Neural cell (in vitro differentiated cells): ENCODE results near the gene PTK6. TPM values are rescaled to one million over a fixed set of nuclear protein-coding genes. Genes with fewer than 3 reads are reported as not detected.

Source experiments
- H2AFZ ChIP-seq: fragments of 200-600, 300-800 bp; sonication (generic), shearing (Covaris generic); 2 replicates; pipeline ENCODE4 v1.6.0; 2014; ENCODE audit warnings: low read depth, mild to moderate bottlenecking, antibody characterized with exemption, low read length, moderate library complexity
- H3F3A ChIP-seq: fragments of 200-600 bp; shearing (Covaris generic); 2 replicates; pipeline ENCODE4 v1.6.1; 2016; ENCODE audit warnings: mild to moderate bottlenecking, moderate library complexity, mixed read lengths, antibody characterized with exemption, low read length; ENCODE audit not compliant: insufficient read depth, poor library complexity, severe bottlenecking
- H3K27ac ChIP-seq: fragments of 200-600, 300-800 bp; sonication (generic), shearing (Covaris generic); 2 replicates; pipeline ENCODE4 v1.5.1; 2014; ENCODE audit warnings: mild to moderate bottlenecking, low read length, moderate library complexity
- H3K27me3 ChIP-seq: fragments of 300-800, 200-600 bp; sonication (generic), shearing (Covaris generic); 2 replicates; pipeline ENCODE4 v1.6.0; 2014; ENCODE audit warnings: mild to moderate bottlenecking, low read depth, low read length, moderate library complexity; ENCODE audit not compliant: insufficient read depth
- H3K36me3 ChIP-seq: fragments of 300-800, 200-600 bp; sonication (generic), shearing (Covaris generic); 2 replicates; pipeline ENCODE4 v1.5.1; 2014; ENCODE audit warnings: mild to moderate bottlenecking, antibody characterized with exemption, low read length, moderate library complexity; ENCODE audit not compliant: insufficient read depth
- H3K4me2 ChIP-seq: fragments of 300-800, 200-600 bp; sonication (generic), shearing (Covaris generic); 2 replicates; pipeline ENCODE4 v1.6.0; 2014; ENCODE audit warnings: mild to moderate bottlenecking, low read length
- H3K4me3 ChIP-seq: fragments of 300-800, 200-600 bp; sonication (generic), shearing (Covaris generic); 2 replicates; pipeline ENCODE4 v1.5.1; 2014; ENCODE audit warnings: mild to moderate bottlenecking, low read length, moderate library complexity
- H3K79me2 ChIP-seq: fragments of 200-600 bp; shearing (Covaris generic); replicated peaks from 2 replicates; pipeline ENCODE4 v1.6.0; 2014; ENCODE audit warnings: mild to moderate bottlenecking, low read length, moderate library complexity; ENCODE audit not compliant: insufficient read depth
- H3K9ac ChIP-seq: fragments of 300-800, 200-600 bp; sonication (generic), shearing (Covaris generic); 2 replicates; pipeline ENCODE4 v1.6.1; 2016; ENCODE audit warnings: mild to moderate bottlenecking, low read length, mixed read lengths
- H3K9me2 ChIP-seq: fragments of 200-600 bp; shearing (Covaris generic); 2 replicates; pipeline ENCODE4 v1.6.1; 2016; ENCODE audit warnings: mild to moderate bottlenecking, low read length, mixed read lengths; ENCODE audit not compliant: insufficient read depth
- H3K9me3 ChIP-seq: fragments of 200-600, 300-800 bp; sonication (generic), shearing (Covaris generic); 2 replicates; pipeline ENCODE4 v1.6.1; 2016; ENCODE audit warnings: mild to moderate bottlenecking, mixed run types, low read length, moderate library complexity, mixed read lengths
- H4K20me1 ChIP-seq: fragments of 200-600 bp; shearing (Covaris generic); 2 replicates; pipeline ENCODE4 v1.6.1; 2016; ENCODE audit warnings: mild to moderate bottlenecking, mixed run types; ENCODE audit not compliant: insufficient read depth
- CTCF ChIP-seq: fragments of 450-650 bp; IDR thresholded peaks from 2 replicates; pipeline ENCODE4 v1.5.1; 2014; ENCODE audit warnings: antibody characterized with exemption, mild to moderate bottlenecking, moderate library complexity; ENCODE audit not compliant: poor library complexity, severe bottlenecking
- EP300 ChIP-seq: fragments of 450-650 bp; conservative IDR thresholded peaks from 2 replicates; pipeline ENCODE4 v1.6.1; 2014; ENCODE audit warnings: antibody characterized with exemption, mild to moderate bottlenecking, moderate library complexity; ENCODE audit not compliant: poor library complexity, severe bottlenecking
- EZH2 ChIP-seq: fragments of 200-600, 300-800 bp; shearing (Covaris generic), sonication (generic); IDR thresholded peaks from 2 replicates; pipeline ENCODE4 v1.6.1; 2014; ENCODE audit warnings: antibody characterized with exemption, low read length, borderline replicate concordance, mild to moderate bottlenecking; ENCODE audit not compliant: insufficient read depth, poor library complexity, severe bottlenecking
- MXI1 ChIP-seq: fragments of 450-650 bp; conservative IDR thresholded peaks from 2 replicates; pipeline ENCODE4 v1.6.1; 2014; ENCODE audit warnings: antibody characterized with exemption, mild to moderate bottlenecking; ENCODE audit not compliant: poor library complexity, severe bottlenecking
- POLR2AphosphoS5 ChIP-seq: IDR thresholded peaks from 2 replicates; pipeline ENCODE4 v1.6.1; 2012
- RAD21 ChIP-seq: fragments of 450-650 bp; conservative IDR thresholded peaks from 2 replicates; pipeline ENCODE4 v1.6.1; 2014; ENCODE audit warnings: antibody characterized with exemption, mild to moderate bottlenecking, moderate library complexity
- REST ChIP-seq: IDR thresholded peaks from 2 replicates; pipeline ENCODE4 v1.6.1; 2012; ENCODE audit warnings: borderline replicate concordance
- SMC3 ChIP-seq: fragments of 450-650 bp; conservative IDR thresholded peaks from 2 replicates; pipeline ENCODE4 v1.6.1; 2014; ENCODE audit warnings: antibody characterized with exemption, mild to moderate bottlenecking, moderate library complexity; ENCODE audit not compliant: poor library complexity
- TAF1 ChIP-seq: IDR thresholded peaks from 2 replicates; pipeline ENCODE4 v1.6.1; 2012; ENCODE audit warnings: low read depth
- polyA plus RNA-seq: library from polyadenylated mRNA; depleted of rRNA; stranded (reverse); fragments of >200 nt; gene quantifications from 2 replicates; pipeline ENCODE4 v1.2.3, GENCODE V29; 2014

PTK6 gene
- polyA plus RNA-seq, 1 donor from 2014 or later, result not detected

GRCh38 chr20:63556873-63557478, 19.8 kb upstream of the PTK6 start:
- Histone ChIP-seq H2AFZ (no peak overlapping the region), H4K20me1 (no peaks in the 10 kb centered on the region), H3K9me3 (no peaks in the 10 kb centered on the region), H3K27ac (no peak overlapping the region), H3K79me2 (no peaks in the 10 kb centered on the region), H3K9me2 (no peaks in the 10 kb centered on the region), H3K36me3 (no peaks in the 10 kb centered on the region), H3K4me2 (no peak overlapping the region), H3K9ac (no peak overlapping the region), H3K4me3 (no peak overlapping the region), H3K27me3 (no peaks in the 10 kb centered on the region), H3F3A (no peaks in the 10 kb centered on the region)
- TF ChIP-seq RAD21, result no peak
- TF ChIP-seq EP300, result no peak
- TF ChIP-seq CTCF, result no peak

GRCh38 chr20:63555661-63556381, 18.6 kb upstream of the PTK6 start:
- no peaks in the 10 kb centered on the region for H3K36me3 ChIP-seq
- H3K9ac ChIP-seq, result no peak overlapping the region
- no peaks in the 10 kb centered on the region for H3K27me3 ChIP-seq
- H3K79me2 ChIP-seq, result no peaks in the 10 kb centered on the region
- no peak overlapping the region for H3K27ac ChIP-seq
- H3K9me3 ChIP-seq, result no peaks in the 10 kb centered on the region
- H3K4me2 ChIP-seq, result no peak overlapping the region
- no peak overlapping the region for H2AFZ ChIP-seq
- TF ChIP-seq CTCF (no peak), SMC3 (no peak), REST (no peak), EZH2 (no peak), TAF1 (no peak), POLR2AphosphoS5 (no peak), EP300 (no peak), RAD21 (no peak), MXI1 (no peak)
- no peak overlapping the region for H3K4me3 ChIP-seq
- no peaks in the 10 kb centered on the region for H3F3A ChIP-seq
- H4K20me1 ChIP-seq, result no peaks in the 10 kb centered on the region
- H3K9me2 ChIP-seq, result no peaks in the 10 kb centered on the region
